Transverse colon (tissue), 1 donor: ENCODE results near the gene IP6K3.

ENCODE experiments used
- EP300 ChIP-seq: sonication (generic); formaldehyde crosslinking; IDR thresholded peaks from one replicate; pipeline ENCODE4 v1.6.1; 2017; ENCODE audit warnings: antibody characterized with exemption, low read depth
- POLR2A ChIP-seq: fragments of 450-650 bp; IDR thresholded peaks from one replicate; pipeline ENCODE4 v1.6.1; 2016; ENCODE audit warnings: antibody characterized with exemption, mild to moderate bottlenecking, moderate library complexity

GRCh38 chr6:33790910-33791309 lies 44.2 kb upstream of the IP6K3 start:
- TF ChIP-seq EP300: no peak
- TF ChIP-seq POLR2A: no peak
